NCI-H2227 treated with DMSO at 0.1 percent for 48 hours (cell line): Measurements from ENCODE around the gene CAPN11.
"Not testable (repeated sequence)": the region's sequence is repeated elsewhere in the genome, so short reads cannot be mapped to it uniquely, and the experiment has no call there.

ENCODE experiments used
- DNase-seq: peaks from one replicate; lab custom pipeline; 2025; lab: John Stamatoyannopoulos, UW

Gene CAPN11

DNA sequence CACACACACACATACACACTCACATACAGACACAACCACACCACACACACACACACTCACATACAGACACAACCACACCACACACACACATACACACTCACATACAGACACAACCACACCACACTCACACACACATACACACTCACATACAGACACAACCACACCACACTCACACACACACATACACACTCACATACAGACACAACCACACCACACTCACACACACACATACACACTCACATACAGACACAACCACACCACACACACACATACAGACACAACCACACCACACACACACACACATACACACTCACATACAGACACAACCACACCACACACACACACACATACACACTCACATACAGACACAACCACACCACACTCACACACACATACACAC is 23.2 kb downstream of the CAPN11 start:
- not testable (repeated sequence) for DNase-seq

DNA sequence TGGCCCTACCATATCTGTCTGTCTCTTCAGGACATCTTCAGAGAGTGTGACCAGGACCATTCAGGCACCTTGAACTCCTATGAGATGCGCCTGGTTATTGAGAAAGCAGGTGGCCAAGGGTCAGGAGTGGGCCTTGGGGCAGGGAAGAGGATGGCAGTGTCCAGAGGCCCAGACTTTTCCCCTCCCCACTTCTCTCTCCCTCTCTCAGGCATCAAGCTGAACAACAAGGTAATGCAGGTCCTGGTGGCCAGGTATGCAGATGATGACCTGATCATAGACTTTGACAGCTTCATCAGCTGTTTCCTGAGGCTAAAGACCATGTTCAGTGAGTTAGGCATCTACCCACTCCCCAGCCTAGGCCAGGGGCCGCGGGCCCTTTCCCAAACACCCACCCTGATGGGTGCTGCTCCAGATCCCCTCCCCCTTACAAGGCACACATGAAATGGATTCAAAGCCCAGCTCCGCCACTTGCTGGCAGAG is 24.3 kb downstream of the CAPN11 start:
- DNase-seq: no peak

DNA sequence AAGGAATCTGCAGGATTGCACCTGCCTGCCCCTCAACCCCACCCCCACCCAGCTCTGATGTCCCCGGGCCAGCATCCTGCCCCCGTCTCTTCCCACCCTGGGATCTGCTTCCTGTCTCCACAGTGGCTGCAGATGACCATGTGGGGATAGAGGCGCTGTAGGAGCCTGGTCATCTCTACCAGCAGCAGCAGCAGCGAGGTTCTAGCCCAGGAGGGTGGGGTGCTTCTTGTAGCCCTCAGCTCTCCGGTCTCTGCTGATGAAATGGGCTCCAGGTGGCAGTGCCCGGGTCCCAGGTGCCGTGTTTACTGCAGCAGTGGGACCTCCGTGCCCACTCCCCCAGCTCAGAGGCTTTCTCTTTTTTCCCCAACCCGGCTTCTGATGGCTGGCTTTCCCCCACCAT is 25.2 kb downstream of the CAPN11 start:
- no peak for DNase-seq

DNA sequence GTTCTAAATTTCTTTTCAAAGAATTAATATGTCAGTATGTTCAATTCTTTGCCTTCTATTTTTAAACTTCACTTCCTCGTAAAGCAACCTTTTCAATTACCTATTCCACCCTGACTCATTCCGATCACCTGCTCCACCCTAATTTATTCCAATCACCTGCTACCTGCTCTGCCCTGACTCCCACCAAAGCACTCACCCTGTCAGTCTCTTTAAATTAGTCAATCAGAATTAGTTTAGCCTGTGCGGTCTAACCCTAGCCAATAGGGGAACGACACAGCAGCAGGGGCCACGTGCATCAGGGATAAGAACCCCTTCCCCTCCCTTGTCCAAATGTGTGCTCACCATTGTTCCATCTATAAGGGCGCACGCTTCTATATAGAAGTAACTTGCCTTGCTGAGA is 26.7 kb downstream of the CAPN11 start:
- not testable (repeated sequence) for DNase-seq

DNA sequence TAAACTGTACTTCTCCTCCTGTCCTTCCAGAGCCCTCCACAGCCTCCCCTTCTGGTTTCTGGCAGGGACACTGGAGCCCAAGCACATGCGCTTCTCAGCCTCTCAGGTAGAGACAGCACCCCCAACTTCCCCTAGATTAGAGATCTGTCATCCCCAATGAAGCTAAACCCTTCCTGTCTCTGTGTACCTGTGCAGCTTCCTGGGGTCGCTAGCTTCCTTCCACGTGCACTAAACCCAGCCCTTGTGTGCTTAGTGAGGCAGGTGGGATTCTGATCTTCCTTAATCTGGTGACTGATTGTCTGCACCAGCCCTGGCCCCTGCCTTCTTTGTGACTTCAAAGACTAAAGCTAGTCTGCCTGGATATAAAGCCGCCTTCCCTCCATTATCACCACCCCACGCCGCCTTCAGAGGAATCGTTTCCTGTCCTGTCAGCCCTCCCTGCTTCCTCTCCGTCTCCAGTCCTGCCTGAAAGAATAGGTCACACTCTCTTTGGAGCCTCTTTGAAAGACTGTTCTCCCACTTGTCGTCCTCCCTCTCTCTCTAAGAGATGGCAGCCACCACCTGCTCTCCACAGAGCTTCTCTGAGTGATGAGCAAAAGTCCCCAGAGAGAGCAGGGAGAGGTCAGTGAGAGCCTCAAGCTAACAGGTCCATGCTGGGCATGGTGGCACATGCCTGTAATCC is 27.5 kb downstream of the CAPN11 start:
- no peak for DNase-seq

DNA sequence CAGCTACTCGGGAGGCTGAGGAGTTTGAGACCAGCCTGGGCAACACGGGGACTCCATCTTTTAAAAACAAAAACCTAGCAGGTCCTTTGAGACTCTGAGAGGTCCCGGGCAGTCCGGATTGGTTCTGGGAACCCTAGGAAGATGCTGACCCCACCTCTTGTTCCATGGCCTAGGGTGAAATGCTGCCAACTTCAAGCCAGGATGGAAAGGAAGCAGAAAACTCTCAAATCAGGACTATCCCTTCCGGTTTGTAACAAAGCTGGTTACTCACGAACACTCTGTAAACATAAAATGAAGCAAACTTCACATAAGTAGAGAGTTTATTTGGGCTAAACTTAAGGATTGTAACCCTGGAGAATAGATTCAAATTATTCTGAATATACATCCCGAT is 28.0 kb downstream of the CAPN11 start:
- no peak for DNase-seq

DNA sequence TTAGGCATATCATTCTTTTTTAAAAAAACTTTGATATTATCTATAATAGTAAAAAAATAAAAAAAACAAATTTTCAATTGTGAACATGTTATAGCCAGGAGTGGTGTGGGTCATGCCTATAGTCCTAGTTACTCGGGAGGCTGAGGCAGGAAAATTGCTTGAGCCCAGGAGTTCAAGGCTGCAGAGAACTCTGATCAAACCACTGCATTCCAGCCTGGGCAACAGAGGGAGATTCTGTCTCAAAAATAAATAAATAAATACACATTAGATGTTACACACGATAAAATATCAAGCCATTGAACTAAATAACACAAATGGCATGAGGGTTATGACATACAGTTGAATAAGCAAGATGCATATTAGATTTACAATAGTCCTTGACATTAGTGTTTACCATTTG is 30.2 kb downstream of the CAPN11 start:
- DNase-seq: no peak

DNA sequence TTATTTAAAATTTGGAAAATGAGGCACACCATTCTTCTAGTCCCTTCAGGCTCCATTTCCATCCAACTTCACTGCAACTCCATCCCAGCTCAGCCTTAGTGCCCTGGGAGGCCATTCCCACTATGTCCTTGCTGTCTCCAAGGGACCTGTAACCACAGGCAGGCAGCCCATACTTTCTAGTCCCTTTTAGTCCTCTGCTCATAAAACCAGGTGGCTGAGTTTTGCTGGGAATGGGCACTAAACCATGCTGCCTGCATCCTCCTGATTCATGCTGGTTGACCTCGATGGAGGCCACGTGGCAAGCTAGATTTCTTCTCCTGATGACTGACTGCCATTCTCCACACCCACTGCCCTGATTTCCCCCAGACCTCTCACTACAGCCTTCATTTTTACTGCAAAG is 30.6 kb downstream of the CAPN11 start:
- DNase-seq: no peak

DNA sequence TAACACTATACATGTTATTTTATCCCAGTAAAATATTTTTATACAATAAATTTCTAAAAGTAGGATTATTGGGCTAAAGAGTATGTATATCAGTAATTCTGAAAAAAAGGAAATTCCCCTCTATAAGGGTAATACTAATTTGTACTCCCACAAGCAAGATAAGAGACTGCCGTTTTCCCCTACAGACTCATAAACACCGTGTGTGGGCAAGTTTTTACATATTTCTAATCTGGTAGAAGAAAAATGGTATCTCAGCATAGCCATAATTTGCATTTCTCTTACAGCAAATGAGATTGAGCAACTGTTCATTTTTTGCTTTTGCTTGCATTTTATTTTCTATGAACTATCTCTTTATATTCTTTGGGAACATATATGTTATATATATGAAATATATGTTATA is 32.1 kb downstream of the CAPN11 start:
- no peak for DNase-seq

DNA sequence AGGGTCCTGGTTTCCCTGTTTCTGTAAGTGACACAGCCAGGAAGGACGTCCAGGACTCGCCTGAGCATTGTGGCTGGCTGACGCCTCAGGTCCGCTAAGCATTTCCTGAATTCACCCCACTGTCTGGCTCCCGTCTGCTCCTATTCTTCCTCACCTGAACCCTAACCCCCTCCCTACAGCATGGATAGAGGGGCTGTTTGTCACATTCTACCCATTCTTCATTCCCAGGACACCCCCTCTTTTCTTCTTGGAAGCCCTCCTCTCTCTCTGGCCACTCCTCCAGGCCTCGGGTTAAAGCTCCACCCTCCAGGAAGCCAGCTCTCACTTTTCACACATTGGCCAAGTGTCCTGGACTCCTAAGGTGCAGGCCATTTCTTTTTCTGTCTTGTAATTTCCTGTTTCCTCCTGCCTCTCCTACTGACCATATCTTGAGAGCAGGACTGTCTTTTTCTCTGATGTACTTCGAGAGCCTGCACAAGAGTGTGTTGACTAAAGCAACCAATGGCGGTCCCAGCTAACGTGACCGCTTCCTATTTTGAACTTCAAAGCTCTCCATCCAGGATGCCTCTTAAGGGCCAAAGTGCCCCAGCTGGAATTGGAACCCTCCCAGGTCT is 33.9 kb downstream of the CAPN11 start:
- DNase-seq: no peak

DNA sequence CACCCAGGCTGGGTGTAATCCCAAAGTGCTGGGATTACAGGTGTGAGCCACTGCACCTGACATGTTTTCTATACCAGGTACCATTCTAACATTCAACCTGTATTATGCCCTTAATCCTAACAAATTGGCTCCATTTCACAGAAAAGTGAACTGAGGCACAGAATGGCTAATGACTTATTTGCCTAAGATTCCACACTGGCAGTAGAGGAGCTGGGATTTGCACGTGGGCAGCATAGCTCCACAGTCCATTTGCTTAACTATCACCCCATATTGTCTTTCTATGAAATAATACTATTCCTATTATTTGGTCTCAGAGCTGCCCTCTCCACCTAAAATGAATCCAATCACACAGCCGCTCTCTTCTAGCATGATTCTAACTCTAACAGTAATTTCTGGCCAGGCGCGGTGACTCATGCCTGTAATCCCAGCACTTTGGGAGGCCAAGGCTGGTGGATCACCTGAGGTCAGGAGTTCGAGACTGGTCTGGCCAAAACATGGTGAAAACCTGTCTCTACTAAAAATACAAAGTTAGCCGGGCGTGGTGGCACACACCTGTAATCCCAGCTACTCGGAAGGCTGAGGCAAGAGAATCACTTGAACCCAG is 34.8 kb downstream of the CAPN11 start:
- DNase-seq: no peak

DNA sequence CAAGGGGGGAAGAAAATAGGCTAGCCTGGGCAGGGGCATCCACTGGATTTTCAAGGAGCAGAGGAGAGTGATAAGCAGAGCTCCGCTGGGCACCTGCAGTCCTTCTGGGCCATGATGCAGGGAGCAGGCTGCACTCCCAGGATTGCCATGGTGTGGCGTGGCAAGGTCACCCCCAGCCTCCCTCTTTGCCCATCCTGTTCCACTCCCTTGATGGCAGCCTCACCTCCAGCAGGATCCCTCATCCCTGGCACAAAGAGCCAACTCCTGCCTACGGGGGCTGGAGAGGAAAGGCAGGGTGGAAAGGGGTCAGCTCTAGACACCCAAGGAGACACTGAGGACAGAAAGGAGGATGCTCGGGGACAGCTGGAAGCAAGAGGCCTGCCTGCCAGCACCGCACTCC is 35.7 kb downstream of the CAPN11 start:
- DNase-seq: no peak

DNA sequence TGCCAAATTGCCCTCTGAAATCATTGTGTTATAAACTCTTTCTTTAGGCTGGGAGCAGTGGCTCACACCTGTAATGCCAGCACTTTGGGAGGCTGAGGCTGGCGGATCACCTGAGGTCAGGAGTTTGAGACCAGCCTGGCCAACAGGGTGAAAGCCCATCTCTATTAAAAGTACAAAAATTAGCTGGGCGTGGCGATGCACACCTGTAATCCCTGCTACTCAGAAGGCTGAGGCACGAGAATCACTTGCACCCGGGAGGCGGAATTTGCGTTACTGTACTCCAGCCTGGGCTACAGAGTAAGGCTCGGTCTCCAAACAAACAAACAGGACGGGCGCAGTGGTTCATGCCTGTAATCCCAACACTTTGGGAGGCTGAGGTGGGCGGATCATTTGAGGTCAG is 37.7 kb downstream of the CAPN11 start:
- not testable (repeated sequence) for DNase-seq

DNA sequence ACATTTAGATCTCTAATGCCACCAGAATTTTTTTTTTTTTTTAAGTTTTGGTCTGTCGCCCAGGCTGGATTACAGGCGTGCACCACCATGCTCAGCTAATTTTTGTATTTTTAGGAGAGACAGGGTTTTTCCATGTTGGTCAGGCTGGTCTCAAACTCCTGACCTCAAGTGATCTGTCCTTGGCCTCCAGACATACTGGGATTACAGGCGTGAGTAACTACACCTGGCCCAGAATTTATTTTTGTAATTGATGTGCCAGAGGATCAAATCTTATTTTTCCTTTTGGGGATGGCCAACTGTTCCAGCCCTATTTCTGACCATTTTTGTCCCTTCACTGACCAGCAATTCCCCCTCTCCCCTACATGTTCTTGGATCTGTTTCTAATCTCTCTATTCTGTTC is 40.1 kb downstream of the CAPN11 start:
- no peak for DNase-seq

DNA sequence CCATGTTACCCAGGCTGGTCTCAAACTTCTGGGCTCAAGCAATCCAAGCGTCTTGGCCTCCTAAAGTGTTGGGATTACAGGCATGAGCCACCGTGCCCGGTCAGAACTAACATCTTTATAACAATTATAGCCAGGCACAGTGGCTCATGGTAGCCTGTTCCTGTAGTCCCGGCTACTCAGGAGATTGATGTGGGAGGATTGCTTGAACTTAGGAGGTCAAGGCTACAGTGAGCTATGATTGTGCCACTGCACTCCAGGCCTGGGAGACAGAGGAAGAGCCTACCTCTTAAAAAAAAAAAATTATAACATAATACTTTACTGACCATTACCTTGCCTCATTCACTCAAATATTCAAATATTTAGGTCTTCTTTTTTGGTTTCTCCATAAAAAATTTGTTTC is 41.3 kb downstream of the CAPN11 start:
- no peak for DNase-seq

DNA sequence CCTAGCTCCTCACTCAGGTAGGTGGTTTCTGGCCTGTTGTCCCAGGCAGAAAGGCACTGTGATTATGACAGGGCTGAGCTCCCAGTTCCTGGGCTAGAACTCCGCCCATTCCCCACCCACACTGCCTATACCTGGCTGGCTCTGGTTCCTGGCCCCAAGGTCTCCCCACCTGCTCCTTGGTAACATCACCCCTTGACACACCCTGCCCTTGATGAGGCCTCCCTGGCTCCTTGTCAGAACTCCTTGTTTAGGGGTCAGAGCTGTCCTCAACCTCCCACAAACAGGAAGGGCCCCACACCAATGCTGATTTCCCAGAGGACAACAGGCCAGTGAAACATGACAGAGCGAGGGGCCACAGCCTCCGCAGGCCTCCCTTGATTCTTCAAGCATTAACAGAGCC is 42.6 kb downstream of the CAPN11 start:
- DNase-seq: no peak

DNA sequence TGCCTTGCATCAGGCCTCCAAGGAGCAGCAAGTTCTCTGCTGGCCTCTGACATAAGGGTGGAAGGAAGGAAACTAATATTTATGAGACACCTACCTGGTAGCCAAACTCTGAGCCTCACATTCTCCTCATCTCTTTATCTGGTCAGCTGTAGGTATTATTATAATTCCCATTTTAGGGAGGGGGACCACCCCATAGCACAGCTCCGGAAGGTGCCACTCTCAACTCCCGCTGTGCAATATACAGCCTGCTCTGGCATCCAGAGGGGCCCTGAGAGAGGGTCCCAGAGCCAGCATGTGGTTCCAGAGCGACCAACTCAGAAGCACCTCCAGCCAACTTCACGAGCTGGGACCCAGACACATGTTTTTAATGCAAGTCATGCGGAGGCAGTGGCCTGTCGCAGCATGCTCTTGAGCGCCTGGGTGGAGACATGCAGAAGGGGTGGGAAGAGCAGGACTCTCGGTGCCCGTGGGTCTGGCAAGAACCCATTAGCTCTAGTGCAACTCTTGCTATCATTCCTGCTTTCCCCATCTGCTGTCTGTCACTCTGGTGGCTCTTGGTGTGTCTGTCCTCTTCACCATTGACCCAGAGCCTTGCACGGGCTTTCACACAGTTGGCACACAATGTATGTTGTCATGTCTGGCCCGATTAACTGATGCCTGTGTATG is 43.2 kb downstream of the CAPN11 start:
- no peak for DNase-seq

DNA sequence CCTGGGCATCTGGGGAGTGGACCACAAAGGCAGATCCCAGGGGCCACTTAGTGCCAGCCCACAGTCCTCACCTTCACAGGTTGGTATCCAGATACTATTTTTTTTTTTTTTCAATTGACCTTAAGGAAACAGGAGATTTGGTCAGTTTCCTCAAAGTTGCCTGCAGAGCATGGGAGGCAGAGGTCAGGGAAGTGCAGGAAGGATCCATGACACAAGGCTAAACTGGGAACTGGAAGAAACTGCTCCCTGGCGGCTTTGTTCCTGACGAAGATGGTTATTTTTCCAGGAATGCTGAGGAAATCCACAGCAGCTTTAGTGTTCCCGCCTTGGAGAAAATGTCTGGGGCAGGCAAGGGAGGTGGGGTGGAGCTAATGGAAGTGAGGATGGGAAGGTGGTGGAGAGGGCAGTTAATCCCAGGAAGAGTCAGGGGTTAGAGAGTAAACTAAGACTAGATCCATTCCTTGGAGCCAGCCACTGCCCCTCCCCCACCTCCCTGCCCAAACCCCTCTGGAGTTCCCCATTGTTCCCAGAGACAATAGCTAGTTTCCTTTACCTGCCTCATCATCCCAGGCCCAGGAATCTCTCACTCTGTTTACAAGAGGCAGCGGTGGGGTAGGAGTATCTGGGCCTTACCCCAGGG is 43.8 kb downstream of the CAPN11 start:
- no peak for DNase-seq

DNA sequence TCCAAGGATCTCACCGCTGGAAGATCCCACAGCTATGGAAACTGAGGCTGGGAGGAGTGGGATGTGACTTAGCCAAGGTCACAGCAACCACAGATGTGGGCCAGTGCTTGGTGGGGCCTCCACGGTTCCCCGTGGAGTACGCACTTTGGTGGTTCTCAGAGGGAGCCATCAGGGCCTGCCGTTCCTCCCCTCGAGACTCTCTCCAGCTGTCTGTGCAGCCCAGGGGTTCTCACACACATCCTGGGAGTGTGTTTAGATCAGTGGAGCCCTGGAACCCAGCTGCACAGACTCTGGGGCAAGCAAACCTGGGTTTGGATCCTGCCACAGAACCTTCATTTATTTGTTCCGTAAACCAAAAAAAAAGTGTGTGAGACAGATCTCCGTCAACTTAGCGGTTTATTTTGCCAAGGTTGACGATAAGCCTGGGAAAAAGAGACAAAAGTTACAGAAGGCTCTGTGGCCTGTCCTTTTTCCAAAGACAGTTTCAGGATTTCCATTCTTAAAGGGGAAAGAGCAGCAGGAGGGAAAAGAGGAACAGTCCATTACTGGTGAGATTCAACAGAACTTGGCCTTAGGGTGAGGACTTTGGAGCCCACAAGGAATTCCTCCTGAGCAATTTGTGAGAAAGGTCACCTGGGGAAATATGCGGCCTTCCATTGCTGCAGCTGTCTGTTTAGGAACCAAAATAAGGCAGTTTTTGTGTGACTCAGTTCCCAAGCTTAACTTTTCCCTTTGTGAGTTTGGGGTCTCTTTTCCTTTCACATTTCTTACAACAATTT is 44.5 kb downstream of the CAPN11 start:
- DNase-seq: no peak

DNA sequence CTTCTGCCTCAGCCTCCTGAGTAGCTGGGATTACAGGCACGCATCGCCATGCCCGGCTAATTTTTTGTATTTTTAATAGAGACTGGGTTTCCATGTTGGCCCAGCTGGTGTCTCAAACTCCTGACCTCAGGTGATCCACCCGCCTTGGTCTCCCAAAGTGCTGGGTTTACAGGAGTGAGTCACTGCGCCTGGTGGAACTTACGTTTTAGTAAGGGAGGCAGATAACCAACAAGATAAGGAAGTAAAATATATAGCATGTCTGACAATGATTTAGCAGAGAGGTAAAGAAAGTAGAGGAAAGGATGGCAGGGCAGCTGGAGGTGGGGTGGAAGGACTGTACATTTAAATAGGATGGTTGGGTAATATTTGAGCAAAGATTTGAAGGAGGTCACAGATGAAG is 45.3 kb downstream of the CAPN11 start:
- DNase-seq: no peak

DNA sequence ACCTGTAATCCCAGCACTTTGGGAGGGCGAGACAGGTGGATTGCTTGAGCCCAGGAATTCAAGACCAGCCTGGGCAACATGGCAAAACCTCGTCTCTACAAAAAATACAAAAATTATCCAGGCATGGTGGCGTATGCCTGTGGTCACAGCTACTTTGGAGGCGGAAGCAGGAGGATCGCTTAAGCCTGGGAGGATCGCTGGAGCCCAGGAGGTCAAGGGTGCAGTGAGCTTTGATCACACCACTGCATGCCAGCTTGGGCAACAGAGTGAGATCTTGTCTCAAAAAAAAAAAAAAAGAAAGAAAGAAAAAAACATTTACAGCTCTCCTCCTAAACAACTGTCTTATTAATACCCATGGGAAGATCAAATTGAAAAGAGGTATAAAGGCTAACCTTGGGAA is 49.3 kb downstream of the CAPN11 start:
- no peak for DNase-seq

DNA sequence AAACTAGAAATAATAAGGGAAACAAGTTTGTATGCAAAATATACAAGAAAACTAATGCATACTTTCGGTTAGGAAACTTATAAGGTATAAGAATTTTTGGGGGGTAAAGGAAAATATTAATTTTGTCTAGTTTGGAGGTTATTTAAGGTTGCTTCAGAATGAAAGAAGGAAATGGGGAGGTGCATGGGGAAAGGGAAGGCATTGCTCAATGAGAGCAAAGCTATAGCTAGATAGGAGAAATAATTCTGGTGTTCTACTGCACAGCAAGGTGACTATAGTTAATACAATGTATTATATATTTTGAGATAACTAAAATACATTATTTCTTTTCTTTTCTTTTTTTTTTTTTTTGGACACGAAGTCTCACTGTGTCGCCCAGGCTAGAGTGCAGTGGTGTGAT is 52.7 kb downstream of the CAPN11 start:
- no peak for DNase-seq
